ENCODE results near the gene ME2.
"Not testable (repeated sequence)": the region's sequence is repeated elsewhere in the genome, so short reads cannot be mapped to it uniquely, and the experiment has no call there.

The ME2 gene

GRCh38 chr18:50969448-50969847, 90.5 kb downstream of the ME2 start:
- in situ Hi-C loops (cut with HindIII; ENCODE audit: low sequenced_read_pairs), result no loop called here

GRCh38 chr18:50970006-50970405, 91.1 kb downstream of the ME2 start:
- in situ Hi-C loops (cut with HindIII; ENCODE audit: low sequenced_read_pairs), result no loop called here

- in situ Hi-C loops (cut with HindIII; ENCODE audit: low sequenced_read_pairs), result not testable (repeated sequence)
Measured at GRCh38 chr18:50972404-50972803, 93.5 kb downstream of the ME2 start.

GRCh38 chr18:50973367-50974126, 94.6 kb downstream of the ME2 start:
- in situ Hi-C loops (cut with HindIII; ENCODE audit: low sequenced_read_pairs), result no loop called here

- in situ Hi-C loops (cut with HindIII; ENCODE audit: low sequenced_read_pairs), result no loop called here
Measured at GRCh38 chr18:50977037-50977760, 98.3 kb downstream of the ME2 start.

DNA sequence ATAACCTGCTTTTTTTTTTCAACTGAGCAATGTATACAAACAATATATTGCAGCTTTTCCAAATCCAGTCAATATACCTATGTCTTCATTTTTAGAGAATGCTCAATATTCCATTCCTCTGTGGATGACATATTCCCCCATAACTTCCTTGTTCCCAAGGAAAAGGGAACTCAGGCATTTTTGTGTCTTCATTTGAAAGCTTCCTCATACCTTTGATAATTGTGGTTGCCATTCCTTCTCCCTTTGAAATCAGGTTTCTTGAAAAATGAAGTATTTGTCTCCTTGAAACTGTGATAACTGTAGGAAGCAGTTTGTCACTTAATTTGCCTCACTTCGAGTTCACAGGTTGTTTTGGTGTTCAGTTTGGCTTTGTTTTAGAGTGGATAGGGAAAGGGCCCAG, 102.5 kb downstream of the ME2 start:
- in situ Hi-C loops (cut with HindIII; ENCODE audit: low sequenced_read_pairs), result no loop called here

DNA sequence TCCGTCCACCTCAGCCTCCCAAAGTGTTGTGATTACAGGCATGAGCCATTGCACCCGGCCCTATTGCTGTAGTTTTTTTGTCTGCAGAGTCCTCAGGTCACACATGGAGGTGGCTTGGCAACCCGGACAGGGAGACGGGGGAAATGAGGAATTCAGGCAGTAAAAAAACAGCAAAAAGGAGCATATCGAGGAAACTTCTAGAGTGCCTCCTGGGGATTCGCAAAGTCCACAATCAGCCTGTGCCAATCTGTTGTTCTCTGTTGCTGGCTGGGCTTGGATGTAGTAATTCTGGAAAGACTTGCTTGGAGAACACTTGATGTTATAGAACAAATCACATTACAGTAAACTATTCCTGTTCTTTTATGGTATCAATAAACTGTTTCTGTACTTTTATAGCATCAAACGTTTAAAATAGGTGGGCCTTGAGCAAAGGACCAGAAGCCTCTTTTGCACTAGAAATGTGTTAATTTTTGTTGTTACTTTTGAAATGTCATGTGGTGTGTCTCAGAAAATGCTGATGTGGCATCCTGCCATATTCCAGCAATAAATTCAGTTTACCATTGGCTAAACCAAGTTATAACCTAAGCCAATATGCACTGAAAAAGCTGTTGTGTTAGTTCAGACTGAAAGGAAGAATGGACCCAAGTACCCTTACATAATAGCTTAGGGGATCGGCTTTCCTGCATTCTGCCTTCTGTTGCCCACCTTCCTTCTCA, 103.3 kb downstream of the ME2 start:
- in situ Hi-C loops (cut with HindIII; ENCODE audit: low sequenced_read_pairs), result no loop called here

GRCh38 chr18:50982802-50983179, 103.9 kb downstream of the ME2 start:
- in situ Hi-C loops (cut with HindIII; ENCODE audit: low sequenced_read_pairs), result no loop called here

- in situ Hi-C loops (cut with HindIII; ENCODE audit: low sequenced_read_pairs), result no loop called here
Measured at GRCh38 chr18:50986360-50987087, 107.6 kb downstream of the ME2 start.

DNA sequence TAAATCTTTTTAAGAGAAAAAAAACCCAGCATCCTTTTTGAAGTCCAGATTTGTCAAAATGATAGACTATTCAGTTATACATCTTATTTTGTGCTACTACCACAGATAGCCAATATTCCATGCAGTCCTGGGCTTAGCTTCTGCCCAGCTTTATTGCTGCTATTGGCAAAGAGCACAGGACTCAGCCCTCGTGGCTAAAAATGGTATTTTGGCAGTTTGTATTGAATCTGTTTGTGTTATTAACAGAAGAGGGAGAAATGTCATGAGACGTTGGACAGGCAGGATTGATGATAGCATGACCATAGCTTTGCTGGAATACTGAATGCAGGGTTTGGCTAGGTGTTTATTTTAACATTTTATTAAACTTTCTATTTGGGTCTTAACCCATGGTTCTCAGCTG, 108.3 kb downstream of the ME2 start:
- in situ Hi-C loops (cut with HindIII; ENCODE audit: low sequenced_read_pairs), result no loop called here

- in situ Hi-C loops (cut with HindIII; ENCODE audit: low sequenced_read_pairs), result no loop called here
Measured at GRCh38 chr18:50989711-50990110, 110.8 kb downstream of the ME2 start.

DNA sequence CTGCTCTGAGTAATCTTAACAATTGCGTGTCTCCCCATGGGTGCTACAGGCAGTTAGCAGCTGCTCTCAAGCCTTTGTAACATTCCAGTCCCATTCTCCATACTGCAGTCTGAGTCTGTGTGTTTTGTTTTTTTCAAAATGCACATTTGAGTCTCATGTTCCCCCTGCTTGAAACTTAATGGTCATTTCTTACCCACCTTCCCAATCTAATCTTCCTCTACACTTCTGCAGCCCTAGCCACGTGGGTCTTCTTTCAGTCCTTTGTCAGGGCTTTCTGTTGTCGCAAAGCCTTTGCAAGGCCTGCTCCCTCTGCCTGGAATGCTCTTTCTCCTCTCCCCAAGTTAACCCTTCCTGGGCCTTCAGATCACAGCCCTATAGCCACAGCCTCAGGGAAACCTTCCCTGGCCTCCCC, 113.4 kb downstream of the ME2 start:
- in situ Hi-C loops (cut with HindIII; ENCODE audit: low sequenced_read_pairs), result no loop called here

GRCh38 chr18:50994031-50994430, 115.1 kb downstream of the ME2 start:
- in situ Hi-C loops (cut with HindIII; ENCODE audit: low sequenced_read_pairs), result no loop called here

- in situ Hi-C loops (cut with HindIII; ENCODE audit: low sequenced_read_pairs), result not testable (repeated sequence)
Measured at GRCh38 chr18:51003174-51003573, 124.3 kb downstream of the ME2 start.

Data from DLD1 (cell line).